Hematopoietic multipotent progenitor cell treated with erythropoietin and hydrocortisone succinate and interleukin-3 and kit ligand, for 15 days (in vitro differentiated cells): ENCODE results near the gene CFAP61.

Experiments used
- DNase-seq: peaks from one replicate; pipeline ENCODE4 v3.0.0-alpha.2; 2015; ENCODE audit warnings: low spot score

The CFAP61 gene

DNA sequence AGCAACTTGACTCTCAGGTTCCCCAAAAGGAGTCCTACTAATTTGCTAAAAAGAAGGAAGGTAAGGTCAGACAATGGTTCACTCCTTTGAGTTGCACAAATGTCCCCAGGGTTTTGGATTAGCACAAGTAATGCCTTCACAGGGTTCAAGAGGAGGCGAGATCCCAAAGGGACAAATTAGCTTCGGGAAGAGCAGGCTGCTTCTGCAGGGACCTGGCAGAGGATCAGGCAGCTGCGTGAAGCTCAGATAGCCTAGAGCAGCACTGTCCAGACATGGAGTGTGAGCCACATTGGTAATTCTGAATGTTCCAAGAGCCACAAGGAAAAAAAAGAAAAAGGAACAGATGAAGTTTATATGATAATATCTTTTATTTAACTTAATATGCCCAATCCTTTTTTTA, 115.4 kb downstream of the CFAP61 start:
- DNase-seq: no peak

DNA sequence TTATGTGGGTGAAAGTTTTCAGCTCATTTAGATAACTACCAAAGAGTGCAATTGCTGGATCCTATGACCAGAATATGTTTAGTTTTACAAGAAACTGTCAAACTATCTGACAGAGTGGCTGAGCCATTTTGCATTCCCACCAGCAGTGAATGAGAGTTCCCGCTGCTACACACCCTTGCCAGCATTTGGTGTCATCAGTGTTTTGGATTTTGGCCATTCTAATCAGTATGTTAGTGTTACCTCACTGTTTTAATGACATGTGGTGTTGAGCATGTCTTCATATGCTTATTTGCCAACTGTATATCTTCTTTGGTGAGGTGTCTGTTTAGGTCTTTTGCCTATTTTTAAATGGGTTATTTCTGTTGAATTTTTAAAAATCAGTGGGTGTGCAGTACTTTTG, 120.9 kb downstream of the CFAP61 start:
- DNase-seq: no peak

DNA sequence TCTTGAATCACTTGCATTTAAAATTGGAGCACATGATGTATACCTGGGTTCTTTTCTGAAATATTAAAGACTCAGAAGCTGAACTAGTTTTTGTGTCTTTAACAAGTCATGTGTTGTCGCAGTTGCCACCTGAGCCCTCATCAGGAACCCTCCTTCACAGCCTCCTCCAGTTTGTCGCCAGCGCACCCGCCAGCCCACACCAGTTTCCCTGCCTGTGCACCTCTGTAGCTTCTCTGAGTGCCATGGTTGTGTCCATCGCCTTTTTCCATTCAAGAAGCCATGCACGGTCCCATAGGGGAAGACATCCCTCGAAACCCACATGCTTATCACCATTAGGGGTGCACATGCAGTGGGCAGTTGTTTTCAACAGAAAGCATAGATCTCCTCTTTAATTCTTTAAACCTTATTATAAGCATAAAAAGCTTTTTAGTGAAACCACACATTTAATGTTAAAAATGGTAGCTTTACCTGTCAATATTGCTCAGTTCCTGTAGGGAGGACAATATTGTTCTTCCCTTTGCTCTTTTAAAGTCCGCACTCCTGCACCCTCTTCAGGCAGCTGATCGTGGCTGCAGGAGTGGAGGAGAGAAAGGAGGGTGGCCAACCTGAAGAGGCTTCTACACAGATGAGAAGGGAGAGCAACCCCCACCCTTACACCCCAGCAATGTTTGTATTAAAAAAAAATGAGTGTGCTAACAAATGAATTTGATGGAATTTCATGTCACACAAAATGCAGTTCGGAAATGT, 121.9 kb downstream of the CFAP61 start:
- no peak for DNase-seq

DNA sequence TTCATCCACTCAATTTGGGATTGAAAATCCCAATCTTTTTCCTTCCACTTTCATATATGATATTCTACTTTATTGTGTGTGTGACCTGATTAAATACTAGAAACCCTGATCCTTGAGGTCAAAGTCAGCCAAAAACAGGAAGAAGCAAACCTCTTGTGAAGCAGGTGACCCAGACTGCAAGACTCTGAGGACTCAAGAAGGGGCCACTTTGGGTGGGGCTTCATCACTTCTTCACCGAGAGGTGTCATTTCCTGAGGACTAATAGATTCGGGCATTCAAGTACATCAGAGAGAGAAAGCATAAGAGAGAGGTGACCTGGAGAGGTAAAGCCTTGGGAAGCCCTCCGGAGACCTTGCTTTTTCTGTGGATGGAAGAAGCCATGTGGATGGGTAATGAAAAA, 129.0 kb downstream of the CFAP61 start:
- DNase-seq: no peak

DNA sequence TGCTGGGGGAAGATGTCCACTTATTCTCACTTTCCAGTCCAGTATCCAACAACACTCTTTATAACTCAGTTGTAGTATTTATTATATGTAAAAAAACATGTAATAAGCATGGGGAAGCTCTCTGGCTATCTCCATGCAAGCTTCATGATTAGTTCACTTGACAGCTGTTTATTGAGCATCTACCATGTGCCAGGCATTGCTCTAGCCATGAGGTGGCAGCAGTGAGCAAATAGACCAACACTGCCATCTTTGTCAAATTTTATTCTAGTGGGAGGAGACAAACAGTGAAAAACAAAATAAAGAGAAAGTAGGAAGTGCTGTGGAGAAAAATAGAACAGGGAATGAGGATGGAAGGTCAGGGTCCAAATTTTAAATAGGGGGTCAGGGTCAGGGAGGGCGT, 131.8 kb downstream of the CFAP61 start:
- DNase-seq: peak; percentile 8

DNA sequence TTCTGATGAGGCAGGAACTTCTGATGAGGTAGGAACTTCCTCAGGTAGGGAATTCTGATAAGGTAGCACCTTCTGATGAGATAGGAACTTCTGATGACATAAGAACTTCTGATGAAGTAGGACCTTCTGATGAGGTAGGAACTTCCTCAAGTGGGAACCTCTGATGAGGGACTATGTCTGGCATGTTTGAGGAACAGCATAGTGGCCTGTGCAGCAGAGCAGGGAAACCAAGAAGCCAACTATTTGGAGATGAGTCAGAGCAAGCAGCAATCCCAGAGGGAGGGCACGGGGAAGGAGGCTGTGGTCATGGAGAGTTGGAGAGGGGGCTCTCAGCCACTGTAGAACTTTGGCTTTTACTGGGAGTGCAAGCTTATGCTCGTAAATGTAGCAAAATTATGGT, 132.4 kb downstream of the CFAP61 start:
- no peak for DNase-seq

DNA sequence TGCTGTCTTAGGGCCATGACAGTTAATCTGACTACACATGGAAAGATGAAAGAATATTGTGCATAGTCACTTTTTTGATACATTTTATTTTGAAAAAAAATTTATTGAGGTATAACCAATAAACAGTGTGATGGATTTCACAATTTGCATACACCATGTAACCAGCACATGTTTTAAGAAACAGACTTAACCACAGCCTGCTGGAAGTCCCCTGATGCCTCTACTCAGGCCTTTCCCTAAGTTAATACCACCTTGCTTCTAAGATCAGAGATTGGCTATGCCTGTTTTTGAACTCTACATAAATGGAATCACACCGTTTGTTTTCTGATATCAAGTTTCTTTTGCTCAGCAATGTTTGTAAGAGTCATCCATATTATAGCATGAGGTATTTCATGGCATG, 136.3 kb downstream of the CFAP61 start:
- no peak for DNase-seq

DNA sequence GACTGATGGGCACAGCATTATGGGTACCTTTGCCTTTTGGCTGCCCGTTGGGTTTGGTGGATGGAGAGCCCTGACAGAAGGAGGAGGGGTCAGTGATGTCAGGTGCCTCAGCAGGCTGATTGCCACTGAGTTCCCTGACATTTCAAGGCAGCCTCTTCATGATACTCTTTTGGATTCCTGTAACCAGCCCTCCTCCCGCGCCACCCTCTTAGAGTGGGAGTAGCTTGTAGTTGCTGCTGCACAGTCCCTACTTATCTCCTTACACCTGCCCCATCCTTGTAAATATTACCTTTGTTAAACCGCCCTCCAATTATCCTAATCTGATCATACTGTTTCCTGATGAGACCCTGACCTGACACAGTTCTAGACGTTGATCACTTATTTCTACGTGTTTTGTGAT, 140.0 kb downstream of the CFAP61 start:
- no peak for DNase-seq

DNA sequence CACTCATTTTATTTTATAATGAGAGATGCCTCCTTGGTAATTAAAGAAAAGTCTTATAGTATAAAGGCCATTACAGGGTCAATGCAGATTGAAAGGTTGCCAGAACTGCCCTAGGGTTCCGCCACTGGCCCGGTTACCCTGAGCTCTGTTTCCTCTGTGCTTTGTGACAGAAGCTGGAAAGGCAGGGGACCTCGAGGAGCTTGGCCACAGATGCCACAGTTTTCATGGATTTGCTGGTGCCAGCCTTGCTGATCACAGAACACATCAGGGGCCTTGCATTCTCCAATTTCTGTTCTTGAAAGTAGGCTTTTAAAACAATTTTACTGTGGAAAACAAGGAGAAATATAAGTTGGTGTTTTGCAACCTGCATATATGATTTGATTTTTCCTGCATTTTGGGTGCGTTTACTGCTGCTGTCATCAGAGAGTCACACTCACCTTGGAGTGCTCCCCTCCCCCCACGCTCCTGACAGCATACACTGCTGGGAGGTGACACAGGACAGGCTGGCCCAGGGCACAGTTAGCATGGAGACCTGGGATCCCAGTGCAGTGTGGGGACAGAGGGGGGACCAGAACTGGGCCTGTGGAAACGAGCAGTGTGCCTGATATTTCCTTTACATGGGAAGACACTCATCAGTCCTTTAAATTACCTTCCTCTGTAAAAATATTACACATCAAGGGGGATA, 142.8 kb downstream of the CFAP61 start:
- DNase-seq: no peak

DNA sequence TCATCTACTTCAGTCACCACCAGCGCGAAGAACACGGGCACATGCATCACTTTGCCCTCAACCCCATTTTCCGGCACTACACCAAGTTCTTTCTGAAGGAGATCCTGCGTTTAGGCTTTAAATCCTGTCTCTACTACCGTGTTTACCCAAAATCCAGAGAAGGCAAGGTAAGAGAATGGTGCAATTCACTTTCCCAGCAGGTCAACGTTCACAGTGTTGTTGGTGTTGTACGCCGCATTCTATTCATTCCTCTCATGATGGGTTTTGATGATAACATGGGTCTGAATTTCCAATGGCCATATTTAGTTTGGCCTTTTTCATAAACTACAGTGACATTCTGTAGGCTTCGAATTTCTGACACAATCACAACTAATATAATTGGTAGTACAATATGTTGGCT, 144.3 kb downstream of the CFAP61 start:
- DNase-seq: no peak

DNA sequence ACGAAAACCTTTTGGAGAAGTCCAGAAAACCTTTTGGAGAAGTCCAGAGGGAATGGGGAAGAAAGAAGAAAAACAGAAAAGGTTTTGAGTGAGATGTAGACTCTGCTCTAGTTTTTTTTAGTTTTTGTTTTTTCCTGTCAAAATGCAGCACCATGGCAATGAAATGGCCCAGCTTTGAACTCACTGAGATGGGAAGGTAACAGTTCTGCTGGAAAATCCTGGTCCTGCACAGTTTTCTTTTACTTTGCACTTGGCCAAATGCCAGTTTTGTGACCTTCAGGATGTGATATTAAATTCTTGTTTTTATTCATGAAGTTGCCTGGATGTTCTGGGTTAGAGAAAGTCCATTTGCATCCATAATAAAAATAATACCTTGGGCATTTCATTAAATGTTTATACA, 145.7 kb downstream of the CFAP61 start:
- no peak for DNase-seq

DNA sequence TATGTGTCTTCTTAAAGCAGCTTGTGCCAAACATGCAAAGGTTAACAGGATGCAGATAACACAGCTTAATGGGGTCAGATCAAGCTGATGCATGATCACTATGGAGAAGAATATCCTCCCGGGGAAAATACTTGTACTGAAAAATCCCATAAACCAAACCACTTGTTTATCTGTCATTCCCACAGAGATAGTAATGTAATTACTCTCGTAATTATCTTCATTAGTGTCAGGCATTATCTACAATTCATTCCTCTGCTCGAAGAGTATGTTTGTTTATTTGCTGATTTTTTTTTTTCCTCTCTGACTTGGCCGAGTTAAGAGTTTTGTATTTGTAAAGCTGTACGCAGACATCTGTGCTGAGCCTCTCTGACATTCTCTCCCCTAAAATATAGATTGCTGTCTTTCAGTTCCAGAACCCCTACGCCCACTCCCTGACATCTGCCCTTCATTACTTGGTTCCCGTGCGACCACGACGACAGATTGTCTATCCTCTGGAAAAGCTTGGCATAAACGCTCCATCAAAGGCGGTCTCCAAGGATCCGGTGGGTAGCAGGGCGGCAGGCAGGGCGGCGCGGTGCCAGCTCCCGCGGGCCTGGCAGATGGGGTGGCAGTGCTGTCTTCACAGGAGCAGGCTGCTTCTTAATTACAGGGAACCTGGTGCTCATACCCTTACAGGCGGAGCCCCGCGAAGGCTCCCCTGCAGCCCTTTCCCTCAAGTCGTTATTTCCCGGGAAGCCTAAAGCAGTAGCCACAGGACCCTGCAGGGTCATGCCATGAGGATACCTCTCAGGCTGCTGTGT, 147.2 kb downstream of the CFAP61 start:
- no peak for DNase-seq

DNA sequence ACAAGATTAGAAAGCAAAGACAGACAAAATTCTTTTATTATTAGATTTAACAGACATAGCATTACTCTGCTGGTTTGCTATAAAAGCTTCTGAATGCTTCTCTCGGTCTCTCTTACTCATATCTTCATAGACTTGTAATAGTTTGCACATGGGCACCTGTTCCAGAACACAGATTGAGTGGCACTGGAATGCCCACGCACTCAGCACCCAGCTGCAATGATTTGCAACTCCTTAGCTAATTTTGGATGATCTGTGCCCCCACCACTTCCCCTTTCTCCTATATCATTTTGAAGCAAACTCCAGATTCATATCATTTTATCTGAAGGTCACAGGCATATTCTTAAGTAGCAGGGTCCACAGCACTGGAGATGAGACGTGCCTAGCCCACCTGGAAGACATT, 148.8 kb downstream of the CFAP61 start:
- no peak for DNase-seq

DNA sequence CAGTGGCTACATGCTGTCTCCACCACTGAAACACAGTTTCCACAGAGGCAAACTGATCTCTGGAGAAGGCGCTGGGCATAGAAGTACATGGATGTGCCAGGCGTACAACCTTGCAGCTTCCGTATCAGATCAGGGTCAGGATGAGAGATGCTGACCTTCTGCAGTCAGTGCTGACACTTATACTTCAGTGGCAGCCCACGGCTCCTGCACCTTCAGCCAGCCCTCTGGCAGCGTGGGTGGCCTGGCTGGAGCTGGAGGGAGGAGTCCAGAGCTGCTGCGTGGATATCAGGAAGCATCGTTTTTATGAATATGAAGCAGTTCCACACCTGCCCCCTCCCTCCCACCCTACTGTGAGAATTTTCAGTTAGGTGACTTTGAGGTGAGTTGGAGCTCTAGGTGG, 149.3 kb downstream of the CFAP61 start:
- DNase-seq: no peak

DNA sequence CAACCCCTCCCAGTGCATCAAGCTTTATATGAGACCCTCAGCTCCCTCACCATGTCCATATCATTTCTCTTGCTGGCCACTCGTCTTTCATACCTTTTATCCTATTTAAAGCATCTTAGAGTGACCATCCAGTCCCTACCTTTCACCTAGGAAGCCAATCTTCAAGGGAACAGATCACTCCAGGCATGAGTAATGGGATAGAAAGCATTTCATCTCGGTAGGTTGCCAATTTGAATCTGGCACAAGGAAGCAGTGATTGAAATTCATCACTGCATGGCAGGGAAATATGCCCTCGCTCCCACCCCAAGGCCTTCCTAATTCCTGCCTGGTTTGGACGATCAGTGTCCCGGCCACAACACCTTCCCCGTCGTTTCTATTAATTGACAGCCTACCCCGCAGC, 150.4 kb downstream of the CFAP61 start:
- no peak for DNase-seq

DNA sequence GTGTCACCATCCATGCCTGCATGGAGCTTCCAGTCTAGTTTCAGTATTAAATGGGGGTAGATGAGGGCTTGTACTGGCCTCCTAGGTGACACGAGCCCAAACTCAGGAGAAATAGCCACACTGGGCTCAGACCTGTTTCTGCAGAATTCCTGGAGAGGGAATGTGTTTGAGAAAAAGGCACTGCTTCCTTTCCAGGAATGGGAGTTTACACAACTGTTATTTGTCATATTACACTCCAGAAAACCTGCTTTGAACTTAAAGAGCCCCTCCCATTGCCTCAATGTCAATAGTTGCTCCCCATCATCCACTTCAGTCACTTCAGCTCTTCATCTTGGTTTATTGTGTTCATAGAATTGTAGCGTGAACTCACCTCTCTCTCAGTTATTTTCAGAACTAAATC, 151.5 kb downstream of the CFAP61 start:
- DNase-seq: no peak

DNA sequence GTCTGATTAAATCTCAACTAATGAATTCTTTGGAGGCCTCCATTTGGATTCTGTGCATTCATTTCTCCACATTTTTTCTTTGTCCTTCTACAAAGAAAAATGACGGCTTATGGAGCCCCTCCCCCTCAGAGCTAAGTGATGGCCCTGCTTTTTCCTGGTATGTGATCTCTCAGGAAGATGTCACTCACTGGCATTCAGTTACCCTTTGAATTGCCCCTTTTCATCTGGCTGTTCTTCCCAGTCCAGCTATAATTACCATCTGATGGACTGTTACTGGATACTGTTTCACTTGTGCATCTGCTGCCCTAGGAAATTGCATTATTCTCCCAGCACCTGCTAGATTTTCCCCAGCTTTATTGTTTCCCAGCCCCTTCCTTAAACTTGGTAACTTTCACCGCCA, 151.9 kb downstream of the CFAP61 start:
- DNase-seq: no peak

DNA sequence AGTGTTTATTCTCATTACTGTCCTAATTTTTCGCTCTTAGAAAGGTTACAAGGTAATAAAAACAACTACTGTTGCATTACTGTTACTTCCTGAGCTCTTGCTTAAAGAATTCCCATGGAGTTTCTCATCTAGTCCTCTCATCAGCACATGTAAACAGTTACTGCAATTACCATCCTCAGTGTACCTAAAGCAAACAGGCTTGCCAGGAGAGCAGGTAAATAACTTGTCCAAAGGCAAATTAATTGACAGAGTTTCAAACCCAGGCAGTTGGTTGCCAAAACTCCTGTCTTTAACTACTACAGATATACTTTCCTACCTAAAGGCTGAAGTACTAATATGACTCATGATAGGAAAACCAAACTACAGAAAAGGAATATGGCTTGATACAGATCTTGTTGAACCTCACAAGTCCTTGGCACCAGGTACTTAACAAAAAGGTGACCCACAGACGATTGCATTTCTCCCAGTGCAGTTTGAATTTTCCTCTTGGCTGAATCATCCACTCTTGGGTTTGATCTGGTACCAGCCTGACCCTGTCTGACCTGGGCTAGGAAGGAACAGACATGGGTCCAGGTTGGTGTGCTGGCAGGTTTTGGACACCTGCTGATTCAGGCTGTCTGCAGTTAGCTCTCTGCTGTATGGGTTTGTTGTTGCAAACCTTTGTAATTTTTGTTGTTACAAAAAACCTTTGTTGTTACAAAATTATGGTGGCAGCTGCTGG, 153.0 kb downstream of the CFAP61 start:
- no peak for DNase-seq

DNA sequence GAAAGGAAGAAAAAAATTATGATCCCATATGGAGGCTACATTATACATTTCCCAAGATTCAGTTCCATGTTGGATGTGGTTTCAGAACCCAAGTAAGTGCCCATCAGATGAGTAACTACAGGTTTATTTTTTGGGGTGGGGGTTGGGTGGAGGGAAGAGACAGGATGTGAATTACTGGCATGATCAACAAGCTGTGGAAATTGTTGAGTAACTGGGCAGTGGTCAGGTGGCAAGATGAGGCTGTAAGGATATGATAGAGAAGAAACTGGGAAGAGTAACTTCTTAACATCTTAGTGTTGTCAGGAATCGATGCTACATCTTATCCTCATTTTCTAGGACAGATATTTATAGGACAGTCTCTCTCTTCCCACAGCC, 153.5 kb downstream of the CFAP61 start:
- no peak for DNase-seq

DNA sequence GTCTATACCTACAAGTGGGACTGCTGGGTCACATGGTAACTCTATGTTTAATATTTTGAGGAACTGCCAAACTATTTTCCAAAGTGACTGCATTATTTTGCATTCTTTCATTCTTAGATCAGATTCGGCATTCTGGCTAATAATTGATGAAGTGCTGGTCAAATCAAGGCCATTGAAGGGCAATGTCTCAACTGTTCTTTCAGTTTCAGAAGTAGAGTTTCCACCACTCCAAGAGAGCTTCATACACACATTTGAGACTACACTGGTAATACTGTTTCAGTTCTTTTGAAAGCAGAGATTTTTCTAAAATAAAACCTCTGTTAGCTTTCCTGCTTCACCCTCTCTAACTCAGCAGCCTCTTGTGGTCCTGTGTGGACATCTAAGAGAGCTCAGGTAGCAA, 154.5 kb downstream of the CFAP61 start:
- DNase-seq: no peak

DNA sequence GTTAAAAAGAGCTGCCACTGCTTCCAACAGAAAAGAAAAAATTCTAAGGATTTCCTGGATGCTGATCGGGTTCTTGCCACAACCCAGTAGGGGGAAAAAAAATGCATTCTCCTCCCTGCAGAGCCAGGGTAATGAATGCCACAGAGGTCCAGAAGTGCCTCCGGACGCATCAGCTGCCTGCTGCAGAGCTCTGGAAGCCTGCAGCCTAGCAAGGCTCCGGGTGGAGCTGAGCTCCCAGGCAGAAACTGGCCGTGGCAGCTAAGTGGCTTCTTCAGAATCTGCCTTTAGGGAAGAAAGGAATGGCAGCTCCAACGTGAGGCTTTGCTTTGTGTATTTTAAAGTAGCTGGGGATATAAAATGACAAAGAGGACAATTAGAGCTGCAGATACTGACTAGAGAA, 155.0 kb downstream of the CFAP61 start:
- no peak for DNase-seq

DNA sequence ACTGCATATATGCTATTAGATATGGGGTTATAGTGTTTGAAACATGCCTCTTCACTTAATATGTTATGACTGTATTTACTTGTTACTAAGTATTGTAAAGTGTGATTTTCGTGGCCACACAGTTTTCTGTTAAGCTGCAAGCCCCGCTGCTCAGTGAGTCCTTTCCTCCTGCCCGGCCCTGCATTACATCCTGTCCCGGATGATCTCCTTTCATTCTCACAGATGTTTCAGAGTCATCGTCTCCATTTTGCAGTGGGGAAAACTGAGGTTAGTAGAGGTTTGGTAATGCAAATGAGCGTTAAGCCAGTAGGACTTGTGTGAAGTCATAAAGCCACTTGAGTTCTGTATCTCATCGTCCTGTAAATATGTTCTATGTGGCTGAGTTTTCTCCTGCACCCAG, 155.5 kb downstream of the CFAP61 start:
- no peak for DNase-seq

DNA sequence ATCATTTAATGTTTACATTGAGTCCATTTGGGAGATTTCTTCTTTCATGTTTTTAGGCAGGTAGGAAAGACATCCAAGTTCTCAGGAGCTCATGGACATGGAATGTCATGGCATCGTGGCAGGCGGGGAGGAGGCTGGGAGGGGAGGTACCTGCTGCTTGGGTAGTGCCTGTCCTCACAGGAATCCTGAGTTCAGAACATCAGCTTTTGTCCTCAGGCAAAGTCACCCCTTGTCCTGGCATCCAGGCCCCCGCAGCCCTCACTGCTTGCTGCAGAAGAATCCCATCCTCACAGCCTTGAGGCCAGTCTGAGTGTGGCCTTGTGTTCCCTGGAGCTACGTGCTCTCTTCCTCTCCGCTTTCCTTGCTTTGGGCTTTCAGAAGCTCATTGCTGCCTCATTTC, 157.4 kb downstream of the CFAP61 start:
- no peak for DNase-seq
